Gastrocnemius medialis (tissue), 4 donors: ENCODE results near the gene PIAS4. TPM values are rescaled to one million over a fixed set of nuclear protein-coding genes. Genes with fewer than 3 reads are reported as not detected.

Experiments used
- ATAC-seq, 2 donors: fragments of 150-250 bp; one replicate each; pipeline ENCODE4 v1.9.1; 2016
- DNase-seq, 2 donors: peaks; one replicate each; pipeline ENCODE4 v3.0.0-alpha.2; 2019
- H3K27ac ChIP-seq, 4 donors: fragments of 200-600 bp; sonication (generic); 1 replicate in 1 of 4; 2 replicates in 3 of 4; pipeline ENCODE4 v1.5.1; 2016 to 2018; ENCODE audit warnings: mild to moderate bottlenecking in 2 of 4, moderate library complexity in 1 of 4
- H3K27me3 ChIP-seq, 3 donors: fragments of 200-600 bp; sonication (generic) in 2 of 3; 1 replicate in 1 of 3; 2 replicates in 2 of 3; pipeline versions ENCODE4 v1.5.1 to v1.6.0; 2016 to 2019; ENCODE audit warnings: mild to moderate bottlenecking in 1 of 3, moderate library complexity in 1 of 3
- H3K36me3 ChIP-seq, 2 donors: fragments of 200-600 bp; sonication (generic) in 1 of 2; one replicate each; pipeline ENCODE4 v1.5.1; 2017 to 2018
- H3K4me1 ChIP-seq, 2 donors: fragments of 200-600 bp; sonication (generic) in 1 of 2; one replicate each; pipeline ENCODE4 v1.5.1; 2016 to 2017; ENCODE audit warnings: mild to moderate bottlenecking in 2 of 2
- H3K4me3 ChIP-seq, 4 donors: fragments of 200-600 bp; sonication (generic) in 3 of 4; 1 replicate in 1 of 4; 2 replicates in 3 of 4; pipeline ENCODE4 v1.5.1; 2016 to 2019; ENCODE audit warnings: mild to moderate bottlenecking in 2 of 4
- H3K9me3 ChIP-seq, 3 donors: fragments of 200-600 bp; sonication (generic) in 2 of 3; 1 replicate in 1 of 3; 2 replicates in 2 of 3; pipeline ENCODE4 v1.5.1; 2016 to 2019
- POLR2A ChIP-seq, 2 donors: fragments of 450-650 bp; IDR thresholded peaks; one replicate each; pipeline ENCODE4 v1.6.1; 2017; ENCODE audit warnings: antibody characterized with exemption in 2 of 2, mild to moderate bottlenecking in 2 of 2, moderate library complexity in 2 of 2
- in situ Hi-C, 4 donors: fragments of 200-750 bp; cut with MboI; loops; one replicate each; pipeline versions ENCODE4 v1.15.0 to v1.8.0; 2017; ENCODE audit warnings: low sequenced_read_pairs in 4 of 4
- intact Hi-C: fragments of 100-400 bp; cut with DNase I; formaldehyde crosslinking; loops from one replicate; pipeline ENCODE4 v1.15.1; 2023; ENCODE audit warnings: low total_unique reads
- total RNA-seq, 4 donors: library from RNA; depleted of rRNA; stranded (reverse); fragments of >200 nt; gene quantifications; one replicate each; pipeline versions ENCODE4 v1.1.0 to v1.2.3, GENCODE V29; 2016
- TF ChIP-seq, protein P1 (sequence below), 5 experiments: fragments of 450-650 bp in 3 of 5; fragments of 200-600 bp in 2 of 5; sonication (generic) in 2 of 5; IDR thresholded peaks in 4 of 5; conservative IDR thresholded peaks in 1 of 5; 1 replicate in 4 of 5; 2 replicates in 1 of 5; pipeline ENCODE4 v1.5.1; 2016 to 2019; ENCODE audit warnings: antibody characterized with exemption in 5 of 5, mild to moderate bottlenecking in 3 of 5, moderate library complexity in 3 of 5

The PIAS4 gene
- total RNA-seq, 4 donors from 2014 or later = 15.5 to 20.0 (median 17.5) TPM

DNA sequence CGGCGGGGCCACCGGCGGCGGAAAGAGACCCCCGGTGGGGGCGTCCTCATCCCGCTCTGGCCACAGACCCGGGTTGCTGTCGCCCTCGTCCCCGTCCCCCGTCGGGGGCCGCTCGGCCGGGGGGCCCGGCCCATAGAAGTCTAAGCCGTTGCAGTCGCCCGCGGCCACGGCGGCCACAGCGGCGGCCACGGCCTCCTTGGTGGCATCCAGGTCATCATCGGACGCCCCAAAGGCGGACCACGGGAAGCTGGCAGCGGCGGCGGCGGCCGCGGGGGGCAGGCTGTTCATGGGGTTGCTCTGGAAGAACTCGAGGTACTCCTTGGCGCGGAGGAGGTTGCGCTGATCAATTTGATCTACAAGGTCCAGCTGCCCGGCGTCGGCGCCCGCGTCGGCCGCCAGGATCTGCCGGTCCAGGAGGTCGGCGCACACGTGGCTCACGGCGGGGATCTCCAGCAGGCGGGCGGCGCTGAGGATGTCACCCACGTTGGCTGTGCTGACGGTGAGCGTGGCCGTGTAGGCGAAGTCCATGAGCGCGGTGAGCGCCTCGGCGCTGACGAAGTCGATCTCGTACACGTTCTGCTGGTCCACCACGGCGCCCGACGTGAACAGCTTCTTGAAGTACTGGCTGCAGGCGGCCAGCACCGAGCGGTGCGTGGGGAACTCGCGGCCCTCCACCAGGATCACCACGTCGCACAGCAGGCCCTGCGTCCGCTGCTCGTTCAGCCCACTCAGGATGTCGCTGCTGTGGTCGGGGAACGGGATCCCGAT, 47.1 kb downstream of the PIAS4 start:
- ATAC-seq (no peak), DNase-seq (no peak)
- Histone ChIP-seq H3K4me1 (peaks cover 45 to 48% of the 10 kb centered on the region in 2 donors), H3K9me3 (no peaks in the 10 kb centered on the region), H3K4me3 (no peak overlapping the region), H3K36me3 (peaks cover 0 to 25% of the 10 kb centered on the region in 2 donors), H3K27me3 (no peaks in the 10 kb centered on the region), H3K27ac (no peak overlapping the region)
- intact Hi-C loops = no loop called here
- in situ Hi-C loops = no loop called here
- TF ChIP-seq, protein P1, sequence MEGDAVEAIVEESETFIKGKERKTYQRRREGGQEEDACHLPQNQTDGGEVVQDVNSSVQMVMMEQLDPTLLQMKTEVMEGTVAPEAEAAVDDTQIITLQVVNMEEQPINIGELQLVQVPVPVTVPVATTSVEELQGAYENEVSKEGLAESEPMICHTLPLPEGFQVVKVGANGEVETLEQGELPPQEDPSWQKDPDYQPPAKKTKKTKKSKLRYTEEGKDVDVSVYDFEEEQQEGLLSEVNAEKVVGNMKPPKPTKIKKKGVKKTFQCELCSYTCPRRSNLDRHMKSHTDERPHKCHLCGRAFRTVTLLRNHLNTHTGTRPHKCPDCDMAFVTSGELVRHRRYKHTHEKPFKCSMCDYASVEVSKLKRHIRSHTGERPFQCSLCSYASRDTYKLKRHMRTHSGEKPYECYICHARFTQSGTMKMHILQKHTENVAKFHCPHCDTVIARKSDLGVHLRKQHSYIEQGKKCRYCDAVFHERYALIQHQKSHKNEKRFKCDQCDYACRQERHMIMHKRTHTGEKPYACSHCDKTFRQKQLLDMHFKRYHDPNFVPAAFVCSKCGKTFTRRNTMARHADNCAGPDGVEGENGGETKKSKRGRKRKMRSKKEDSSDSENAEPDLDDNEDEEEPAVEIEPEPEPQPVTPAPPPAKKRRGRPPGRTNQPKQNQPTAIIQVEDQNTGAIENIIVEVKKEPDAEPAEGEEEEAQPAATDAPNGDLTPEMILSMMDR (IDR thresholded peaks at IDR 0.05 in 4 of 5, conservative IDR thresholded peaks at IDR 0.05 in 1 of 5) = no peak
- TF ChIP-seq POLR2A (IDR thresholded peaks at IDR 0.05) = no peak

- Histone ChIP-seq H3K27ac (no peak overlapping the region), H3K9me3 (no peaks in the 10 kb centered on the region), H3K36me3 (peaks cover 0 to 25% of the 10 kb centered on the region in 2 donors), H3K27me3 (no peaks in the 10 kb centered on the region), H3K4me1 (peaks cover 45 to 47% of the 10 kb centered on the region in 2 donors), H3K4me3 (no peak overlapping the region)
- intact Hi-C loops (no loop called here), in situ Hi-C loops (no loop called here)
- no peak for ATAC-seq
- TF ChIP-seq, protein P1 (IDR thresholded peaks at IDR 0.05 in 4 of 5, conservative IDR thresholded peaks at IDR 0.05 in 1 of 5) = no peak
- no peak for TF ChIP-seq POLR2A (IDR thresholded peaks at IDR 0.05)
- no peak for DNase-seq
Measured at GRCh38 chr19:4055209-4055552, 47.6 kb downstream of the PIAS4 start.

GRCh38 chr19:4057931-4058692, 50.6 kb downstream of the PIAS4 start:
- TF ChIP-seq, protein P1 (IDR thresholded peaks at IDR 0.05 in 4 of 5, conservative IDR thresholded peaks at IDR 0.05 in 1 of 5) = peak in 2 of 5 experiments; percentile 26 to 31
- peak; percentile 54 to 56 for TF ChIP-seq POLR2A (IDR thresholded peaks at IDR 0.05)
- ATAC-seq (peak; percentile 71 to 75), DNase-seq (peak; percentile 81 to 95)
- in situ Hi-C loops (no loop called here), intact Hi-C loops (no loop called here)
- Histone ChIP-seq H3K4me1 (peaks cover 55% of the 10 kb centered on the region in 2 donors), H3K9me3 (no peaks in the 10 kb centered on the region), H3K27me3 (no peaks in the 10 kb centered on the region), H3K27ac (peak overlapping the region; percentile 99 to 100 (median 100)), H3K36me3 (peaks cover 0 to 19% of the 10 kb centered on the region in 2 donors), H3K4me3 (peak overlapping the region; percentile 50 to 70 (median 56))

DNA sequence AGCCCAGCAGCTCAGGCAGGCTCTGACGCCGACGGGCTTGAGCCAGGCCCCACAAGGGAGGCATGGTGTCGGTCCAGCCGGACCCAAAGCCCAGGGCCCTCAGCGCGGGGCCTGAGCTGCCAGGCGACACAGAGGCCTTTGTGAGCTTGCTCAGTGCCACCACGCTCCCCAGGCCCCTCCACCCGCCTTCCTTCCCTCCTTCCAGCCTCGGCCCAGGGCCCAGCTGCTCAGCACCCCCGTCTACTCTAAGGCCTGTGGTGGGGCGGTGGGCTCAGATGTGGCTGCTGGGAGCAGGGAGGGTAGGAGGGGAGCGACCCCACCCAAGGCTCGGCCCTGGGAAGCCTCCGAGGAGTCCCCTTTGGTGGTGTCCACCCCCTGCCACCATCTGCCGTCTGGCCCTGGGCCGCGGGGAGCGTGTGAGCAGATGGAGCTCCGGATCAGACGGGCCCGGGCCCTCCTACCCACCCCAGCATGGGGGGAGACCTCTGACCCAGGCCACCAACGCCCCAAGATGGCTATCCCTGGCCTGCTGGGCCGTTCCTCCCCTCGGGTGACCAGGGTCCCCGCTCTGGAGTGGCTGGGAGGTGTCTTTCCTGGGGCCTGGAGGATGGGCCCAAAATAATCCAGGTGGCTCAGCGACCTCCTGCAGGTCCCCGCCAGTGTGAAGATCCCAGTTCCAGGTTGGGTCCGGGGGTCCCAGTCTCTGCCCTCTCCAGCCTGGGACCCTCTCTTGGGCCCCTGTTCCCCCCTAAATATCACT, 51.3 kb downstream of the PIAS4 start:
- Histone ChIP-seq H3K27ac (peak overlapping the region; percentile 99 to 100 (median 100)), H3K9me3 (no peaks in the 10 kb centered on the region), H3K36me3 (peaks cover 0 to 12% of the 10 kb centered on the region in 2 donors), H3K4me1 (peaks cover 59 to 63% of the 10 kb centered on the region in 2 donors), H3K4me3 (peak overlapping the region; percentile 50 to 70 (median 56)), H3K27me3 (no peaks in the 10 kb centered on the region)
- intact Hi-C loops = no loop called here
- no peak for TF ChIP-seq POLR2A (IDR thresholded peaks at IDR 0.05)
- TF ChIP-seq, protein P1 (IDR thresholded peaks at IDR 0.05 in 4 of 5, conservative IDR thresholded peaks at IDR 0.05 in 1 of 5) = no peak
- DNase-seq (peak in 1 of 2 donors; percentile 33), ATAC-seq (peak; percentile 6 to 12)
- in situ Hi-C loops = no loop called here
